H1 (cell line): ENCODE data around the gene TPRA1. TPM values are rescaled to one million over a fixed set of nuclear protein-coding genes. Genes with fewer than 3 reads are reported as not detected.

Experiments used
- ASH2L ChIP-seq: fragments of 200-600, 300-600 bp; sonication (generic); IDR thresholded peaks from one replicate; pipeline ENCODE4 v1.7.1; 2017; ENCODE audit warnings: low read length
- CHD2 ChIP-seq: IDR thresholded peaks from 2 replicates; pipeline ENCODE4 v1.6.1; 2012; ENCODE audit warnings: low read length, improper control_type of control experiment
- CHD7 ChIP-seq: fragments of 300-600 bp; sonication (generic); IDR thresholded peaks from 2 replicates; pipeline ENCODE4 v1.7.1; 2012; ENCODE audit warnings: low read length, moderate library complexity, mild to moderate bottlenecking, inconsistent platforms; ENCODE audit not compliant: insufficient replicate concordance
- EP300 ChIP-seq, 2 experiments: IDR thresholded peaks; 1 replicate in 1 of 2; 2 replicates in 1 of 2; pipeline ENCODE4 v1.6.1; 2011 to 2012; ENCODE audit warnings: low read depth in 2 of 2, low read length in 2 of 2, mild to moderate bottlenecking in 2 of 2, borderline replicate concordance in 1 of 2, inconsistent platforms in 1 of 2, moderate library complexity in 1 of 2
- PHF8 ChIP-seq: fragments of 200-600 bp; sonication (generic); conservative IDR thresholded peaks from 2 replicates; pipeline ENCODE4 v1.7.1; 2012; ENCODE audit warnings: low read depth, mild to moderate bottlenecking, inconsistent platforms, low read length, moderate library complexity
- RFX5 ChIP-seq: IDR thresholded peaks from 2 replicates; pipeline ENCODE4 v1.6.1; 2011; ENCODE audit warnings: low read depth, low read length, improper control_type of control experiment, borderline replicate concordance
- SP1 ChIP-seq: IDR thresholded peaks from 2 replicates; pipeline ENCODE4 v1.6.1; 2011; ENCODE audit warnings: low read depth, low read length
- polyA plus RNA-seq, 7 experiments: library from polyadenylated mRNA; depleted of rRNA in 3 of 7; stranded (reverse) in 5 of 7; unstranded in 2 of 7; fragments of >200 nt in 5 of 7; fragments of 200-250 nt in 2 of 7; gene quantifications; 1 replicate in 5 of 7; 2 replicates in 1 of 7; 4 replicates in 1 of 7; pipeline versions ENCODE4 v1.2.1 to v1.2.3, GENCODE V29; 2011 to 2013; ENCODE audit warnings: missing spikeins in 2 of 7, mixed read lengths in 2 of 7
- total RNA-seq: library from RNA; stranded (reverse); fragmentation: NEBNext Ultra II Directional; extraction: Animal tissue kit (Norgen Biotek cat#: 25700); gene quantifications from 2 replicates; pipeline ENCODE4 v1.2.1, GENCODE V29; 2021
- TF ChIP-seq, protein P1 (sequence below): IDR thresholded peaks from 2 replicates; pipeline ENCODE4 v1.6.1; 2012; ENCODE audit warnings: inconsistent platforms
- TF ChIP-seq, protein P2 (sequence below): IDR thresholded peaks from 2 replicates; pipeline ENCODE4 v1.6.1; 2012; ENCODE audit warnings: low read length, inconsistent platforms

Gene TPRA1
- total and polyA plus RNA-seq, 2 of the 8 experiments (the other 6 are each of a cell fraction or from before 2014, with no cell fraction given), result 18.8 to 38.5 TPM

- no peak for TF ChIP-seq CHD7
- TF ChIP-seq PHF8, result no peak
- TF ChIP-seq SP1, result no peak
- no peak for TF ChIP-seq ASH2L
- no peak for TF ChIP-seq EP300 (IDR thresholded peaks at IDR 0.05; ENCODE audit: borderline replicate concordance in 1 of 2, low read depth in 2 of 2, low read length in 2 of 2)
- no peak for TF ChIP-seq CHD2
- TF ChIP-seq, protein P1, sequence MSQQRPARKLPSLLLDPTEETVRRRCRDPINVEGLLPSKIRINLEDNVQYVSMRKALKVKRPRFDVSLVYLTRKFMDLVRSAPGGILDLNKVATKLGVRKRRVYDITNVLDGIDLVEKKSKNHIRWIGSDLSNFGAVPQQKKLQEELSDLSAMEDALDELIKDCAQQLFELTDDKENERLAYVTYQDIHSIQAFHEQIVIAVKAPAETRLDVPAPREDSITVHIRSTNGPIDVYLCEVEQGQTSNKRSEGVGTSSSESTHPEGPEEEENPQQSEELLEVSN, result no peak
- no peak for TF ChIP-seq RFX5
- TF ChIP-seq, protein P2, sequence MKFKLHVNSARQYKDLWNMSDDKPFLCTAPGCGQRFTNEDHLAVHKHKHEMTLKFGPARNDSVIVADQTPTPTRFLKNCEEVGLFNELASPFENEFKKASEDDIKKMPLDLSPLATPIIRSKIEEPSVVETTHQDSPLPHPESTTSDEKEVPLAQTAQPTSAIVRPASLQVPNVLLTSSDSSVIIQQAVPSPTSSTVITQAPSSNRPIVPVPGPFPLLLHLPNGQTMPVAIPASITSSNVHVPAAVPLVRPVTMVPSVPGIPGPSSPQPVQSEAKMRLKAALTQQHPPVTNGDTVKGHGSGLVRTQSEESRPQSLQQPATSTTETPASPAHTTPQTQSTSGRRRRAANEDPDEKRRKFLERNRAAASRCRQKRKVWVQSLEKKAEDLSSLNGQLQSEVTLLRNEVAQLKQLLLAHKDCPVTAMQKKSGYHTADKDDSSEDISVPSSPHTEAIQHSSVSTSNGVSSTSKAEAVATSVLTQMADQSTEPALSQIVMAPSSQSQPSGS, result no peak
Observed at GRCh38 chr3:127534564-127534963, 56.0 kb downstream of the TPRA1 start (continued).
